Fibroblast of pulmonary artery (primary cell): Measurements from ENCODE around the gene MYLK3.

Experiments used
- DNase-seq: peaks from one replicate; pipeline ENCODE4 v3.0.0-alpha.2; 2010; ENCODE audit warnings: low read depth
- H3K4me3 ChIP-seq: replicated peaks from 2 replicates; pipeline ENCODE4 v1.5.1; 2011; ENCODE audit warnings: low read depth, mild to moderate bottlenecking, control low read depth, low read length, moderate library complexity
- TF ChIP-seq, protein P1 (sequence below): IDR thresholded peaks from 2 replicates; pipeline ENCODE4 v1.5.1; 2011; ENCODE audit warnings: mild to moderate bottlenecking, control low read depth, low read length, inconsistent platforms; ENCODE audit errors: missing control alignments

MYLK3 gene

GRCh38 chr16:46709469-46710005, 38.6 kb downstream of the MYLK3 start:
- no peak overlapping the region for H3K4me3 ChIP-seq
- no peak for DNase-seq
- TF ChIP-seq, protein P1, sequence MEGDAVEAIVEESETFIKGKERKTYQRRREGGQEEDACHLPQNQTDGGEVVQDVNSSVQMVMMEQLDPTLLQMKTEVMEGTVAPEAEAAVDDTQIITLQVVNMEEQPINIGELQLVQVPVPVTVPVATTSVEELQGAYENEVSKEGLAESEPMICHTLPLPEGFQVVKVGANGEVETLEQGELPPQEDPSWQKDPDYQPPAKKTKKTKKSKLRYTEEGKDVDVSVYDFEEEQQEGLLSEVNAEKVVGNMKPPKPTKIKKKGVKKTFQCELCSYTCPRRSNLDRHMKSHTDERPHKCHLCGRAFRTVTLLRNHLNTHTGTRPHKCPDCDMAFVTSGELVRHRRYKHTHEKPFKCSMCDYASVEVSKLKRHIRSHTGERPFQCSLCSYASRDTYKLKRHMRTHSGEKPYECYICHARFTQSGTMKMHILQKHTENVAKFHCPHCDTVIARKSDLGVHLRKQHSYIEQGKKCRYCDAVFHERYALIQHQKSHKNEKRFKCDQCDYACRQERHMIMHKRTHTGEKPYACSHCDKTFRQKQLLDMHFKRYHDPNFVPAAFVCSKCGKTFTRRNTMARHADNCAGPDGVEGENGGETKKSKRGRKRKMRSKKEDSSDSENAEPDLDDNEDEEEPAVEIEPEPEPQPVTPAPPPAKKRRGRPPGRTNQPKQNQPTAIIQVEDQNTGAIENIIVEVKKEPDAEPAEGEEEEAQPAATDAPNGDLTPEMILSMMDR: no peak

GRCh38 chr16:46706642-46707041, 41.5 kb downstream of the MYLK3 start:
- no peak for DNase-seq
- TF ChIP-seq, protein P1: no peak
- no peak overlapping the region for H3K4me3 ChIP-seq

GRCh38 chr16:46702030-46702429, 46.1 kb downstream of the MYLK3 start:
- TF ChIP-seq, protein P1: no peak
- no peak for DNase-seq
- no peak overlapping the region for H3K4me3 ChIP-seq

DNA sequence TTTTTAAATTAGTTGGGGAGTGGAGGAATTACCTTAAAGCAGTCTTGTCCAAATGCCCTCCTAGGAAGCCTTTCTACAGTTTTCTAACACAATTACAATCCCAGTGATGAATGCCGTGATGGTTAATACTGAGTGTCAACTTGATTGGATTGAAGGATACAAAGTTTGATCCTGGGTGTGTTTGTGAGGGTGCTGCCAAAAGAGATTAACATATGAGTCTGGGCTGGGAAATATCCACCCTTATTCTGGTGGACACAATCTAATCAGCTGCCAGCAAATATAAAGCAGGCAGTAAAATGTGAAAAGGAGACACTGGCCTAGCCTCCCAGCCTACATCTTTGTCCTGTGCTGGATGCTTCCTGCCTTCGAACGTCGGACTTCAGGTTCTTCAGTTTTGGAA, 46.5 kb downstream of the MYLK3 start:
- TF ChIP-seq, protein P1: no peak
- no peak for DNase-seq
- H3K4me3 ChIP-seq: no peak overlapping the region

- TF ChIP-seq, protein P1: no peak
- DNase-seq: no peak
- no peak overlapping the region for H3K4me3 ChIP-seq
Observed at GRCh38 chr16:46700048-46700447, 48.1 kb downstream of the MYLK3 start.

DNA sequence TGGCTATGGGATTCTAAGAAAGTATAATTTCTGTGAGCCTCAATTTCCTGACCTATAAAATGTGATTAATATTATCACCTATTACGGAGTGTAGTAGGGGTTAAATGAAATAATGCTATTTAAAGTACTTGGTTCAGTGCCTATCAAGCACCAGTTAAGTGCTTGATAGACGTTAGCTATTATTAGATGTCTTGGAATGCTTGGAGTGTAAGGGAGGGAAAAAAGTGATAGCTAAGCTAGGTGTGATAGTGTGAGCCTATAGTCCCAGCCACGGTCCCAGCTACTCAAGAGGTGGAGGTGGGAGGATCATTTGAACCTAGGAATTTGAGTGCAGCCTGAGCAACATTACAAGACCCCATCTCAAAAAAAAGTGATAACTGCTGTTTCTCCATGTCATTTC, 51.2 kb downstream of the MYLK3 start:
- no peak for DNase-seq
- no peak overlapping the region for H3K4me3 ChIP-seq
- TF ChIP-seq, protein P1: no peak

DNA sequence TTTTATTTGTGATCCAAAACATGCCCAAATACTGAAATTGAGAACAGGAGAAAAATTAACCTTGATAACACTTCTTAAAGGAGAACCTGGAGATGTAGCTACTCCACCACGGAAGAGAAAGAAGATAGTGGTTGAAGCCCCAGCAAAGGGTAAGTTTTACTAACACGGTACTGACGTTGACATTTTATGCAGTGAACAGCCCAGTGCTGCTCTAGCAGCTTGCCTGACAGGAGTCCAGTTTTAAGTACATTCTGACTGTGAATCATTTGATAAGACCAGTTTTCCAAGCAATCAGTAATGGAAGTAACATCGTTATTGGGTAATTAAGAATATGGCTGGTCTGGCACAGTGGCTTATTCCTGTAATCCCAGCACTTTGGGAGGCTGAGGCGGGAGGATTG, 52.2 kb downstream of the MYLK3 start:
- no peak for DNase-seq
- TF ChIP-seq, protein P1: no peak
- no peak overlapping the region for H3K4me3 ChIP-seq
